DND-41 (cell line): ENCODE measurements around the gene SHMT2.

Source experiments
- ATAC-seq: fragments of 200-7000 bp; cut with Tn5 transposase; 3 replicates; pipeline ENCODE4 v1.9.1; 2021; ENCODE audit warnings: low read depth; ENCODE audit not compliant: insufficient read depth
- DNase-seq: peaks from one replicate; pipeline ENCODE4 v3.0.0-alpha.2; 2020
- H2AFZ ChIP-seq: 2 replicates; pipeline ENCODE4 v1.6.0; 2012; ENCODE audit warnings: low read depth, low read length
- H3K27ac ChIP-seq: 2 replicates; pipeline ENCODE4 v1.5.1; 2012; ENCODE audit warnings: low read length, inconsistent platforms
- H3K27me3 ChIP-seq: fragments of 200-600 bp; sonication (generic); 2 replicates; pipeline ENCODE4 v1.6.0; 2012; ENCODE audit warnings: low read length, mild to moderate bottlenecking, inconsistent platforms; ENCODE audit not compliant: insufficient read depth, poor library complexity
- H3K36me3 ChIP-seq: 2 replicates; pipeline ENCODE4 v1.5.1; 2012; ENCODE audit warnings: low read length, inconsistent platforms; ENCODE audit not compliant: insufficient read depth
- H3K4me1 ChIP-seq: 2 replicates; pipeline ENCODE4 v1.5.1; 2012; ENCODE audit warnings: mild to moderate bottlenecking, low read length; ENCODE audit not compliant: insufficient read depth
- H3K4me2 ChIP-seq: 2 replicates; pipeline ENCODE4 v1.6.0; 2012; ENCODE audit warnings: mild to moderate bottlenecking, moderate library complexity, low read length, inconsistent platforms; ENCODE audit not compliant: insufficient read depth
- H3K4me3 ChIP-seq, 2 experiments: fragments of 200-600 bp in 1 of 2; shearing (Covaris generic) in 1 of 2; 2 replicates each; pipeline ENCODE4 v1.5.1; 2012 to 2016; ENCODE audit warnings: inconsistent platforms in 2 of 2, low read length in 2 of 2, mild to moderate bottlenecking in 2 of 2, low read depth in 1 of 2, moderate library complexity in 1 of 2
- H3K79me2 ChIP-seq: 2 replicates; pipeline ENCODE4 v1.6.0; 2012; ENCODE audit warnings: low read length, inconsistent platforms; ENCODE audit not compliant: insufficient read depth
- H3K9ac ChIP-seq: 2 replicates; pipeline ENCODE4 v1.6.0; 2012; ENCODE audit warnings: low read depth, mild to moderate bottlenecking, inconsistent platforms, low read length, moderate library complexity
- H3K9me3 ChIP-seq: 2 replicates; pipeline ENCODE4 v1.5.1; 2012; ENCODE audit warnings: low read length, moderate library complexity, mild to moderate bottlenecking, inconsistent platforms; ENCODE audit not compliant: insufficient read depth, severe bottlenecking
- H4K20me1 ChIP-seq: 2 replicates; pipeline ENCODE4 v1.6.0; 2012; ENCODE audit warnings: low read length; ENCODE audit not compliant: insufficient read depth
- CTCF ChIP-seq: IDR thresholded peaks from 2 replicates; pipeline ENCODE4 v1.5.1; 2012; ENCODE audit warnings: borderline replicate concordance, low read length, moderate library complexity, mild to moderate bottlenecking; ENCODE audit not compliant: poor library complexity, severe bottlenecking; ENCODE audit errors: extremely low read depth
- EZH2 ChIP-seq: IDR thresholded peaks from 3 replicates; pipeline ENCODE4 v1.6.1; 2012; ENCODE audit warnings: borderline replicate concordance, low read depth, mild to moderate bottlenecking, moderate library complexity, low read length, inconsistent platforms; ENCODE audit not compliant: severe bottlenecking

Gene SHMT2

GRCh38 chr12:57181561-57182155, 47.9 kb upstream of the SHMT2 start:
- peaks cover 6% of the 10 kb centered on the region for H4K20me1 ChIP-seq
- H3K79me2 ChIP-seq: no peaks in the 10 kb centered on the region
- H3K9ac ChIP-seq: no peak overlapping the region
- TF ChIP-seq EZH2: no peak
- no peak for TF ChIP-seq CTCF
- H3K36me3 ChIP-seq: no peaks in the 10 kb centered on the region
- no peak overlapping the region for H3K4me3 ChIP-seq
- no peak for DNase-seq
- H3K4me1 ChIP-seq: no peaks in the 10 kb centered on the region
- H3K27ac ChIP-seq: no peak overlapping the region
- H3K27me3 ChIP-seq: no peaks in the 10 kb centered on the region
- H3K9me3 ChIP-seq: no peaks in the 10 kb centered on the region
- no peak for ATAC-seq
- H3K4me2 ChIP-seq: no peak overlapping the region
- H2AFZ ChIP-seq: no peak overlapping the region

- Histone ChIP-seq H3K4me1 (no peaks in the 10 kb centered on the region), H4K20me1 (peaks cover 6% of the 10 kb centered on the region), H3K9ac (no peak overlapping the region), H3K4me3 (no peak overlapping the region), H3K36me3 (no peaks in the 10 kb centered on the region), H2AFZ (no peak overlapping the region), H3K4me2 (no peak overlapping the region), H3K9me3 (no peaks in the 10 kb centered on the region), H3K79me2 (no peaks in the 10 kb centered on the region), H3K27ac (no peak overlapping the region), H3K27me3 (no peaks in the 10 kb centered on the region)
- DNase-seq (peak; percentile 82), ATAC-seq (peak; percentile 98)
- TF ChIP-seq CTCF (peak; percentile 99), EZH2 (no peak)
Measured at GRCh38 chr12:57182918-57183575, 46.5 kb upstream of the SHMT2 start.

GRCh38 chr12:57183939-57184725, 45.4 kb upstream of the SHMT2 start:
- Histone ChIP-seq H3K4me3 (no peak overlapping the region), H3K4me2 (no peak overlapping the region), H3K4me1 (no peaks in the 10 kb centered on the region), H4K20me1 (peaks cover 6% of the 10 kb centered on the region), H3K9me3 (no peaks in the 10 kb centered on the region), H3K9ac (no peak overlapping the region), H3K27ac (no peak overlapping the region), H2AFZ (no peak overlapping the region), H3K27me3 (no peaks in the 10 kb centered on the region), H3K36me3 (no peaks in the 10 kb centered on the region), H3K79me2 (no peaks in the 10 kb centered on the region)
- no peak for ATAC-seq
- no peak for DNase-seq
- TF ChIP-seq CTCF (no peak), EZH2 (no peak)
